ENCODE measurements around the gene OR8B8. TPM values are rescaled to one million over a fixed set of nuclear protein-coding genes. Genes with fewer than 3 reads are reported as not detected.

The OR8B8 gene
- not detected in 2 replicates for total RNA-seq

DNA sequence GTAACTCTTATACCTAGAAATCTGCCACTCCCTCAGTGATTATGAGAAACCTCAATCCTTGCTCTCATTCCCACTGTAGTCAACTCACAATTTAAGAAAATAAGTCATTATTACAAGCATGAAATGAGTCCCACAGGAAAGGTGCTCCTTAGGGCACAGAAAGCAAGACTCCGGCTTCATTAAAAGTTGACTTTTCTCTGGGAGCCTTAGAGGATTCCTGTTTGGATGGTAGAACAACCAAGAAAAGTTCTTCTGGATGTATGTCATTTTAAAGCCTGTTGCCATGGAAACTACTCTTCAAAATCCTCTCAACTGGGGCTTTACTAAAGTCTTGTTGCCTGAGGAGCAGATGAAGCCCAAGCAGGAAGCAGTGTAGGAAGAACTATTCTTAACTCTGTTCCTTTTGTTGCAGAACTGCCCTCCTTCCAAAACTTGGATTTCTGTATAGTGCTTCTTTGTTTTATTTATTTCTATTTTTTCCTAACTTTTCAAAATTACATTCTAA is at the start of gene OR8B8:
Gene OR8B8, minus strand, starts transcription at position 51 of the 505 bp plus-strand sequence. CDS start 4,611 bp downstream, outside the sequence.

GRCh38 chr11:124424384-124424921 is 21.0 kb downstream of the OR8B8 start, which contains the start of gene OR8B4:
OR8B4 (minus strand) TSS chr11:124424871; CDS start chr11:124424871, 0 bp downstream.

DNA sequence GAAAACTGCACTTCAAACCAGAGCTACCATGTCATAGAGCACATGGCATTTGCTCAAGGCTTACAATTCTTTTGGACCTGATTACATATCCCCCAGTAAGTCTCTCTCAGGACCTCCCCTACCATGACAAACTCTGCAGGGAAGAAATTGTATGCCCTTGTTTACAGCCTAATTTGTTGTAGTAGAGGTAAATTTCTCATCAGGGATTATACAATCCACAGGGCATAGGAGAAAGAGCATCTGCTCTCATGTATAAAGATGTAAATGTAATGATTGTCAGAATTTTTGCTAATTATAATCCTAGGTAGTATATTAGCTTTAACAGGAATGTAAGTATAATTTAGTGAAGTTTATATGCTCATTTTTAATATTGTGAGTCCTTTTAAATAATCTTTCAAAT is 46.6 kb downstream of the OR8B8 start, which contains the start of gene OR8B3:
Gene OR8B3, minus strand, starts transcription at position 101 of the 400 bp plus-strand sequence. CDS start 1,673 bp downstream, outside the sequence.

Other genes with a start within 250 kb of the OR8B8 start
- gene OR8G1, start 204.6 kb downstream of the OR8B8 start, total RNA-seq, result not detected in 2 replicates
- gene OR8G5, start 189.3 kb downstream of the OR8B8 start, total RNA-seq, result not detected in 2 replicates
- gene OR8D1, start 131.7 kb downstream of the OR8B8 start, total RNA-seq, result not detected in 2 replicates
- not detected in 2 replicates for gene OR8D2, start 125.5 kb downstream of the OR8B8 start, total RNA-seq
- gene OR8B2, start 61.2 kb downstream of the OR8B8 start, total RNA-seq, result not detected in 2 replicates
- gene OR8B3, start 46.7 kb downstream of the OR8B8 start, total RNA-seq, result not detected in 2 replicates
- gene OR8B4, start 20.8 kb downstream of the OR8B8 start, total RNA-seq, result not detected in 2 replicates
- not detected in 2 replicates for gene OR8B12, start 98.0 kb upstream of the OR8B8 start, total RNA-seq
- not detected in 2 replicates for gene OR8A1, start 124.3 kb upstream of the OR8B8 start, total RNA-seq
- gene PANX3, start 165.7 kb upstream of the OR8B8 start, total RNA-seq, result not detected in 2 replicates
- 20.7 and 22.6 TPM in 2 replicates for gene TBRG1, start 177.2 kb upstream of the OR8B8 start, total RNA-seq
- gene SIAE, start 228.0 kb upstream of the OR8B8 start, total RNA-seq, result 16.8 and 21.9 TPM in 2 replicates
- 16.4 and 20.3 TPM in 2 replicates for gene SPA17, start 228.2 kb upstream of the OR8B8 start, total RNA-seq